SHP77 treated with DMSO at 0.1 percent for 48 hours (cell line): ENCODE measurements around the gene IHH.

Experiments used
- DNase-seq: peaks from one replicate; lab custom pipeline; 2025; lab: John Stamatoyannopoulos, UW

Gene IHH

GRCh38 chr2:219018726-219019125 lies 42.0 kb downstream of the IHH start:
- DNase-seq: no peak

- no peak for DNase-seq
Observed at GRCh38 chr2:219018286-219018685, 42.4 kb downstream of the IHH start.

- no peak for DNase-seq
Observed at GRCh38 chr2:219017201-219017931, 43.4 kb downstream of the IHH start.

GRCh38 chr2:219016721-219017120 lies 44.0 kb downstream of the IHH start:
- DNase-seq: no peak

GRCh38 chr2:219010873-219011272 lies 49.8 kb downstream of the IHH start:
- no peak for DNase-seq

GRCh38 chr2:219010162-219010756 lies 50.5 kb downstream of the IHH start:
- DNase-seq: no peak

- no peak for DNase-seq
Observed at GRCh38 chr2:219009294-219009693, 51.4 kb downstream of the IHH start.
